Endothelial cell of umbilical vein (primary cell): ENCODE results near the gene RING1. TPM values are rescaled to one million over a fixed set of nuclear protein-coding genes. Genes with fewer than 3 reads are reported as not detected.
A peak's percentile ranks its signal among the peaks of the same experiment; 100 is the strongest.

ENCODE experiments used
- BruUV-seq: library from RNA; stranded (reverse); fragments of 400-500 nt; replicated peaks from 2 replicates; lab custom pipeline; 2021; lab: Mats Ljungman, UMichigan
- CTCF ChIA-PET: fragments of 300-600, 350-600 bp; sonication (Branson Sonifier 250); formaldehyde crosslinking; loops from one replicate; lab custom pipeline; 2021; ENCODE audit warnings: antibody characterized with exemption, inconsistent platforms; lab: Charles Lee
- POLR2A ChIA-PET: fragments of 300-600, 350-600 bp; sonication (Branson Sonifier 250); formaldehyde crosslinking; loops from one replicate; lab custom pipeline; 2021; ENCODE audit warnings: antibody characterized with exemption, inconsistent platforms; lab: Charles Lee
- DNase-seq: peaks from one replicate; pipeline ENCODE4 v3.0.0-alpha.2; 2011; ENCODE audit warnings: low read depth, low spot score
- FAIRE-seq: peaks from 2 replicates; lab custom pipeline; 2011; peaks lifted over from hg19 to GRCh38; lab: Jason Lieb, UNC
- H2AFZ ChIP-seq: 2 replicates; pipeline ENCODE4 v1.6.0; 2012; ENCODE audit warnings: low read depth, low read length, control low read depth, inconsistent platforms
- H3K27ac ChIP-seq: 2 replicates; pipeline ENCODE4 v1.5.1; 2011; ENCODE audit warnings: low read depth, mild to moderate bottlenecking, control low read depth, low read length, moderate library complexity; ENCODE audit not compliant: insufficient read depth
- H3K27me3 ChIP-seq, 2 experiments: 2 replicates each; pipeline versions ENCODE4 v1.6.0 to v1.6.1; 2011; ENCODE audit warnings: low read length in 2 of 2, mixed read lengths in 1 of 2; ENCODE audit not compliant: control insufficient read depth in 2 of 2, insufficient read depth in 2 of 2
- H3K36me3 ChIP-seq, 2 experiments: 2 replicates in 1 of 2; 3 replicates in 1 of 2; pipeline ENCODE4 v1.5.1; 2011; ENCODE audit warnings: low read length in 2 of 2, mild to moderate bottlenecking in 1 of 2, moderate library complexity in 1 of 2; ENCODE audit not compliant: control insufficient read depth in 2 of 2, insufficient read depth in 2 of 2; ENCODE audit errors: extremely low read depth in 1 of 2
- H3K4me1 ChIP-seq: 3 replicates; pipeline ENCODE4 v1.5.1; 2011; ENCODE audit warnings: mild to moderate bottlenecking, low read length; ENCODE audit not compliant: control insufficient read depth, insufficient read depth; ENCODE audit errors: extremely low read depth
- H3K4me2 ChIP-seq: 2 replicates; pipeline ENCODE4 v1.6.1; 2011; ENCODE audit warnings: low read length, control low read depth, mixed read lengths; ENCODE audit not compliant: insufficient read depth
- H3K4me3 ChIP-seq, 3 experiments: fragments of 200-600 bp in 1 of 3; sonication (generic), shearing (Covaris generic) in 1 of 3; replicated peaks in 1 of 3; 2 replicates each; pipeline ENCODE4 v1.5.1; 2011 to 2016; ENCODE audit warnings: control low read depth in 3 of 3, low read length in 3 of 3, mild to moderate bottlenecking in 2 of 3, inconsistent platforms in 1 of 3, low read depth in 1 of 3, moderate library complexity in 1 of 3; ENCODE audit not compliant: insufficient read depth in 1 of 3
- H3K79me2 ChIP-seq: 2 replicates; pipeline ENCODE4 v1.6.0; 2012; ENCODE audit warnings: low read length, inconsistent platforms; ENCODE audit not compliant: control insufficient read depth, insufficient read depth
- H3K9ac ChIP-seq: replicated peaks from 2 replicates; pipeline ENCODE3; 2011; ENCODE audit warnings: low read length, control low read depth; ENCODE audit not compliant: insufficient read depth; ENCODE audit errors: extremely low read depth
- H3K9me1 ChIP-seq: replicated peaks from 3 replicates; pipeline ENCODE4 v1.6.0; 2011; ENCODE audit warnings: mild to moderate bottlenecking, low read length; ENCODE audit not compliant: control insufficient read depth, insufficient read depth; ENCODE audit errors: extremely low read depth
- H3K9me3 ChIP-seq: replicated peaks from 2 replicates; pipeline ENCODE4 v1.5.1; 2012; ENCODE audit warnings: low read length, inconsistent platforms; ENCODE audit not compliant: control insufficient read depth, insufficient read depth
- H4K20me1 ChIP-seq: replicated peaks from 2 replicates; pipeline ENCODE3; 2011; ENCODE audit warnings: mild to moderate bottlenecking, low read length; ENCODE audit not compliant: control insufficient read depth, insufficient read depth; ENCODE audit errors: extremely low read depth
- CTCF ChIP-seq, 2 donors: IDR thresholded peaks; 1 replicate in 1 of 2; 2 replicates in 1 of 2; pipeline ENCODE4 v1.5.1; 2011; ENCODE audit warnings: low read length in 2 of 2, mild to moderate bottlenecking in 2 of 2, moderate library complexity in 2 of 2, control low read depth in 1 of 2, inconsistent platforms in 1 of 2, low read depth in 1 of 2; ENCODE audit not compliant: insufficient read depth in 1 of 2; ENCODE audit errors: extremely low read depth in 1 of 2
- EZH2 ChIP-seq: IDR thresholded peaks from 2 replicates; pipeline ENCODE4 v1.6.1; 2012; ENCODE audit warnings: borderline replicate concordance, low read depth, mild to moderate bottlenecking, moderate library complexity, low read length, inconsistent platforms; ENCODE audit not compliant: severe bottlenecking
- FOS ChIP-seq: IDR thresholded peaks from 2 replicates; pipeline ENCODE4 v1.6.1; 2011; ENCODE audit warnings: mild to moderate bottlenecking, low read length, moderate library complexity, borderline replicate concordance; ENCODE audit not compliant: insufficient read depth
- GATA2 ChIP-seq: IDR thresholded peaks from 2 replicates; pipeline ENCODE4 v1.7.0; 2011; ENCODE audit warnings: low read depth, mild to moderate bottlenecking, moderate library complexity, mixed read lengths, low read length; ENCODE audit not compliant: insufficient read length, insufficient read depth
- JUN ChIP-seq: IDR thresholded peaks from 2 replicates; pipeline ENCODE4 v1.6.1; 2011; ENCODE audit warnings: borderline replicate concordance, low read depth; ENCODE audit not compliant: insufficient read length, insufficient read depth
- MAX ChIP-seq: IDR thresholded peaks from 2 replicates; pipeline ENCODE4 v1.6.1; 2011; ENCODE audit not compliant: insufficient read depth, insufficient read length
- MYC ChIP-seq: IDR thresholded peaks from one replicate; pipeline ENCODE4 v1.6.1; 2011; ENCODE audit warnings: mild to moderate bottlenecking, low read depth, low read length
- POLR2A ChIP-seq: IDR thresholded peaks from 2 replicates; pipeline ENCODE4 v1.6.1; 2012; ENCODE audit warnings: low read depth, mild to moderate bottlenecking, control low read depth, low read length
- POLR2AphosphoS5 ChIP-seq: IDR thresholded peaks from 2 replicates; pipeline ENCODE4 v1.6.1; 2012; ENCODE audit warnings: low read depth, mild to moderate bottlenecking, control low read depth, low read length, moderate library complexity; ENCODE audit not compliant: insufficient read depth
- dilution Hi-C: fragments of 300-500 bp; cut with MboI; formaldehyde crosslinking; loops from one replicate; pipeline ENCODE4 v1.15.0; 2019; ENCODE audit warnings: low sequenced_read_pairs; ENCODE audit not compliant: extremely low pct_ligation_motif_present
- intact Hi-C: fragments of 100-400 bp; cut with micrococcal nuclease; formaldehyde crosslinking; loops from one replicate; pipeline ENCODE4 v1.10.0; 2022
- polyA plus RNA-seq, 4 experiments: library from polyadenylated mRNA; depleted of rRNA in 3 of 4; stranded (reverse) in 3 of 4; unstranded in 1 of 4; fragments of >200 nt; gene quantifications; 2 replicates each; pipeline versions ENCODE4 v1.2.1 to v1.2.3, GENCODE V29; 2011 to 2012; ENCODE audit warnings: missing spikeins in 1 of 4
- total RNA-seq: library from RNA; stranded (reverse); gene quantifications from 2 replicates; pipeline ENCODE4 v1.2.3, GENCODE V29; 2021

RING1 gene
- total and polyA plus RNA-seq, 2 donors (not counting 3 experiments of a cell fraction or from before 2014, with no cell fraction given) = 26.8 to 27.9 TPM

GRCh38 chr6:33160728-33161344, 47.5 kb upstream of the RING1 start:
- dilution Hi-C loops = no loop called here
- H3K79me2 ChIP-seq = no peaks in the 10 kb centered on the region
- no peaks in the 10 kb centered on the region for H3K9me1 ChIP-seq
- FAIRE-seq (no peak), DNase-seq (peak; percentile 5)
- H4K20me1 ChIP-seq = no peaks in the 10 kb centered on the region
- H3K4me3 ChIP-seq = no peak overlapping the region
- POLR2A ChIA-PET = interaction anchor here (0.6 kb wide), 1 partner anchor 285 kb away, joined by 6 read pairs; no protein-coding TSS in a partner anchor
- H3K9me3 ChIP-seq = no peaks in the 10 kb centered on the region
- no peak overlapping the region for H3K9ac ChIP-seq
- peak overlapping the region; percentile 60 for H2AFZ ChIP-seq
- H3K27me3 ChIP-seq = no peaks in the 10 kb centered on the region
- H3K4me1 ChIP-seq = no peaks in the 10 kb centered on the region
- H3K36me3 ChIP-seq = no peaks in the 10 kb centered on the region
- intact Hi-C loops = loop anchor here (1.0 kb wide), 2 partner anchors 36 to 87 kb away; no protein-coding TSS in a partner anchor
- no TSS peak for BruUV-seq
- TF ChIP-seq MAX (no peak), CTCF (IDR thresholded peaks at IDR 0.05; ENCODE audit: extremely low read depth in 1 of 2, insufficient read depth in 1 of 2, low read depth in 1 of 2, low read length in 2 of 2) (no peak), POLR2A (no peak), MYC (no peak), GATA2 (no peak), POLR2AphosphoS5 (no peak), JUN (no peak), FOS (no peak), EZH2 (no peak)
- H3K4me2 ChIP-seq = no peak overlapping the region
- CTCF ChIA-PET = interaction anchor here (0.7 to 6.6 kb wide), 14 partner anchors 10 to 87 kb away, joined by 3 to 99 read pairs (median 4); no protein-coding TSS in a partner anchor
- no peak overlapping the region for H3K27ac ChIP-seq
